Stimulated activated CD8-positive, alpha-beta memory T cell treated with anti-CD3 and anti-CD28 coated beads, Interleukin-7, amount 100 ng/mL, for 4 hours (primary cell): ENCODE results near the gene ODAD4.
A peak's percentile ranks its signal among the peaks of the same experiment; 100 is the strongest.

Experiments
- DNase-seq, 2 donors: peaks; one replicate each; pipeline ENCODE4 v3.0.0-alpha.2; 2020; ENCODE audit warnings: low read depth in 2 of 2

The ODAD4 gene

GRCh38 chr17:41930009-41930832 is at the start of gene ODAD4:
Gene ODAD4 (plus strand): TSS chr17:41930617. CDS start chr17:41930724, 107 bp downstream.
- DNase-seq = peak; percentile 91 to 93

- DNase-seq = no peak
Measured at GRCh38 chr17:41882756-41883155, 47.7 kb upstream of the ODAD4 start.

GRCh38 chr17:41885733-41886132 is 44.7 kb upstream of the ODAD4 start:
- DNase-seq = no peak

- DNase-seq = no peak
Measured at GRCh38 chr17:41888332-41888965, 42.0 kb upstream of the ODAD4 start.

- DNase-seq = no peak
Measured at GRCh38 chr17:41891135-41892020, 39.0 kb upstream of the ODAD4 start.

GRCh38 chr17:41892021-41892376 is 38.4 kb upstream of the ODAD4 start:
- no peak for DNase-seq

GRCh38 chr17:41893384-41893783 is 37.0 kb upstream of the ODAD4 start:
- no peak for DNase-seq

- no peak for DNase-seq
Measured at GRCh38 chr17:41894791-41895331, 35.6 kb upstream of the ODAD4 start.

- no peak for DNase-seq
Measured at GRCh38 chr17:41895617-41896016, 34.8 kb upstream of the ODAD4 start.

- no peak for DNase-seq
Measured at GRCh38 chr17:41896726-41897125, 33.7 kb upstream of the ODAD4 start.

GRCh38 chr17:41901646-41902045 is 28.8 kb upstream of the ODAD4 start:
- no peak for DNase-seq

GRCh38 chr17:41904242-41904841 is 26.1 kb upstream of the ODAD4 start:
- no peak for DNase-seq

- no peak for DNase-seq
Measured at GRCh38 chr17:41905172-41905571, 25.2 kb upstream of the ODAD4 start.

- DNase-seq = no peak
Measured at GRCh38 chr17:41906465-41907184, 23.8 kb upstream of the ODAD4 start.

GRCh38 chr17:41907185-41907556 is 23.2 kb upstream of the ODAD4 start:
- no peak for DNase-seq

- DNase-seq = no peak
Measured at GRCh38 chr17:41907633-41908539, 22.5 kb upstream of the ODAD4 start.

GRCh38 chr17:41909088-41909487 is 21.3 kb upstream of the ODAD4 start:
- no peak for DNase-seq

- no peak for DNase-seq
Measured at GRCh38 chr17:41910701-41911391, 19.6 kb upstream of the ODAD4 start.

- DNase-seq = no peak
Measured at GRCh38 chr17:41912925-41913324, 17.5 kb upstream of the ODAD4 start.
